ENCODE data around the gene ANAPC15. TPM values are rescaled to one million over a fixed set of nuclear protein-coding genes. Genes with fewer than 3 reads are reported as not detected.

ANAPC15 gene
- total and polyA plus RNA-seq, 2 donors (not counting 3 experiments of a cell fraction or from before 2014, with no cell fraction given): 67.0 to 70.5 TPM

- no peak overlapping the region for H2AFZ ChIP-seq (ENCODE audit: low read depth, low read length)
- TF ChIP-seq MYC (IDR thresholded peaks at IDR 0.05; ENCODE audit: low read depth, low read length) (no peak), FOS (IDR thresholded peaks at IDR 0.05; ENCODE audit: borderline replicate concordance, insufficient read depth, low read length) (no peak), EZH2 (IDR thresholded peaks at IDR 0.05; ENCODE audit: borderline replicate concordance, low read depth, low read length, severe bottlenecking) (no peak), JUN (IDR thresholded peaks at IDR 0.05; ENCODE audit: borderline replicate concordance, insufficient read depth, insufficient read length, low read depth) (no peak), POLR2AphosphoS5 (IDR thresholded peaks at IDR 0.05; ENCODE audit: insufficient read depth, low read depth, low read length) (no peak), CTCF (IDR thresholded peaks at IDR 0.05; ENCODE audit: extremely low read depth in 1 of 2, insufficient read depth in 1 of 2, low read depth in 1 of 2, low read length in 2 of 2) (no peak), MAX (IDR thresholded peaks at IDR 0.05; ENCODE audit: insufficient read depth, insufficient read length) (no peak), GATA2 (IDR thresholded peaks at IDR 0.05; ENCODE audit: insufficient read depth, insufficient read length, low read depth, low read length) (no peak), POLR2A (IDR thresholded peaks at IDR 0.05; ENCODE audit: low read depth, low read length) (no peak)
- CTCF ChIA-PET: interaction anchor here (4.1 kb wide), 1 partner anchor 21 kb away, joined by 25 read pairs; no protein-coding TSS in a partner anchor
- H3K36me3 ChIP-seq (ENCODE audit: control insufficient read depth in 2 of 2, extremely low read depth in 1 of 2, insufficient read depth in 2 of 2, low read length in 2 of 2): no peaks in the 10 kb centered on the region
- no TSS peak for BruUV-seq (replicated peaks)
- no peaks in the 10 kb centered on the region for H3K79me2 ChIP-seq (ENCODE audit: control insufficient read depth, insufficient read depth, low read length)
- H3K9me3 ChIP-seq (replicated peaks; ENCODE audit: control insufficient read depth, insufficient read depth, low read length): no peaks in the 10 kb centered on the region
- no peak for DNase-seq (ENCODE audit: low read depth, low spot score)
- dilution Hi-C loops (cut with MboI; ENCODE audit: extremely low pct_ligation_motif_present, low sequenced_read_pairs): no loop called here
- no peaks in the 10 kb centered on the region for H3K4me1 ChIP-seq (ENCODE audit: control insufficient read depth, extremely low read depth, insufficient read depth, low read length)
- no peaks in the 10 kb centered on the region for H4K20me1 ChIP-seq (replicated peaks; ENCODE audit: control insufficient read depth, extremely low read depth, insufficient read depth, low read length)
- peaks cover 0 to 4% of the 10 kb centered on the region in 2 experiments for H3K27me3 ChIP-seq (ENCODE audit: control insufficient read depth in 2 of 2, insufficient read depth in 2 of 2, low read length in 2 of 2)
- no peak for FAIRE-seq
- H3K4me3 ChIP-seq (replicated peaks in 1 of 3; ENCODE audit: insufficient read depth in 1 of 3, low read depth in 1 of 3, low read length in 3 of 3): no peak overlapping the region
- POLR2A ChIA-PET: no interaction called here
- no peak overlapping the region for H3K4me2 ChIP-seq (ENCODE audit: insufficient read depth, low read length)
- no peak overlapping the region for H3K27ac ChIP-seq (ENCODE audit: insufficient read depth, low read depth, low read length)
- no peaks in the 10 kb centered on the region for H3K9me1 ChIP-seq (replicated peaks; ENCODE audit: control insufficient read depth, extremely low read depth, insufficient read depth, low read length)
- intact Hi-C loops (cut with micrococcal nuclease): no loop called here
- no peak overlapping the region for H3K9ac ChIP-seq (replicated peaks; ENCODE audit: extremely low read depth, insufficient read depth, low read length)
Observed at GRCh38 chr11:72123117-72123653, 10.7 kb upstream of the ANAPC15 start.

Data from endothelial cell of umbilical vein (primary cell).